NCI-H1417 treated with DMSO at 0.1 percent for 48 hours (cell line): ENCODE measurements around the gene FSCN2.

Source experiments
- DNase-seq: peaks from one replicate; lab custom pipeline; 2025; lab: John Stamatoyannopoulos, UW

FSCN2 gene

GRCh38 chr17:81540676-81541027, 12.5 kb downstream of the FSCN2 start:
- no peak for DNase-seq

DNA sequence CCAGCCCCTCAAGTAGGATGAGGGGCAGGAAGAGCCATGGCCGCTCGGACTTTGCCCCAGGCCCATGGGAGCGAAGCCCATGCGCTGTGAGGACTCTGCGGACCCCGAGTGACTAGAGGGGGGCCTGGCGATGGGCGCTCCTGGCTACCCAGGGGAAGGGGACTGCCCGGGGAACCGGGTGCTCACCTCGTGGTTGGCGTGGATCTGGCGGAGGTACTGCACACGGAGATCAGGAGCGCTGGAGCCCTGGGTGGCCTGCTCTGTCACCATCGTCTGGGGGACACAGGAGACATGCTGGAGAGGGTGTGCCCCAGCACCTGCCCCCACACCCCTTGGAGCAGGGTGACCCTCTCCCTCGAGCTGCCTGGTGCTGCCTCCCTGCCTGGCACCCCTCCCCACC, 12.9 kb downstream of the FSCN2 start:
- DNase-seq, result no peak

DNA sequence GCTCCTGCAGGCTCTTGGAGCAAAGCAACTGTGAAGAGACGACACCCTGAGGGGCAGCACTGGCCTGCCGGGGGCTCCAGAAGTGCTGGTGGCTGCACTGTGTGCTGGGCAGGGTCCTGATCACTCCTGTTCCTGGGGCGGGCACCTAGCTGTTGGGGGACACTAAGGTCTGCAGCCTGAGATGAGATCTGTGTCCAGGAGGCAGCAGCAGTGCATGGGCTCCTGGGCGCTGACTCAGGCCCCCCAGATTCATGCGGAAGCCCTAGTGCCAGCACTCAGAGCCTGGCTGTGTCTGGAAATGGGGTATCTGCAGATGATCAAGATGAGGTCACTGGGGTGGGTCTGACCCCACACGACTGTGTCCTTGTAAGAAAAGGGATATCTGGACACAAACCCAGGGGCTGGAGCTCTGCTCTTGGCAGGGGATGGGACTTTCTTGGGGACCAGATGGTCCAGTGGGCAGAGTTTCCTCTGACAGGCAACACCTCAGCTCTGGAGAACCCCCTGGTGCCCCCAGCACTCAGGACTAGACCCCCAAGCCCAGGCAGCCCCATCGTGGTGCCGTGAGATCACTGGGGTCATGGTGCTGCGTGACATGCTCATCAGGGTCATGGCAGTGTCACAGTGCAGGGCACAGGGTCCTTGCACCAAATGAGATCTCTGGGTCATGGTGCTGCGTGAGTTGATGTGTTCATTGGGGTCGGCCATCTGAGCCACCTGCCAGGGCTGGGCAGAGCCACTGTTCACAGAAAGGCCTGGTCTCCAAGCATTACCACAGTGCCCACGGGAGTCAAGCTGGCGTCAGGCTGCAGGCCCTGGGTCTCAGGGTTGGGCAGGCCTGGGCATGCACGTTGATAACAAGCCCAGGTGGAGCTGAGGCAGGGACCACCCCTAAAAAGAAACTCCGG, 14.5 kb downstream of the FSCN2 start:
- DNase-seq, result no peak

GRCh38 chr17:81543339-81543675, 15.1 kb downstream of the FSCN2 start:
- DNase-seq, result no peak

DNA sequence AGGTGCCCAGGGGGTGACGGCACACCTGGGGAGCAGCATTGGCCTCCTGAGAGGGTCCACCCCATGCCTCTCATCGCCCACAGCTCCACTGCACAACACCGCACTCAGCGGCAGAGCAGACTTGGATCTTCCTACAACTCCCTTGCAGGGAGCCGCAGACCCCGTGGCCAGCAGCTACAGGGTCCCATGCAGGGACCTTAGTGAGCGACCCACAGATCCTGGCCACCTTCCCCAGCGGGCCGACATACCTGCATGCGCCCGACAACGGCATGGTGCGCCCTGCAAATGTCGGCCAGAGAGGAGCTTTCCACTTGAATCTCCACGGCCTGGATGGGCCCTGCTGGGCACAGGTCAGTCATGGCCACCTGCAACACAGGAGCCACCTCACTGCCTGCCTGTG, 15.6 kb downstream of the FSCN2 start:
- DNase-seq, result no peak

DNA sequence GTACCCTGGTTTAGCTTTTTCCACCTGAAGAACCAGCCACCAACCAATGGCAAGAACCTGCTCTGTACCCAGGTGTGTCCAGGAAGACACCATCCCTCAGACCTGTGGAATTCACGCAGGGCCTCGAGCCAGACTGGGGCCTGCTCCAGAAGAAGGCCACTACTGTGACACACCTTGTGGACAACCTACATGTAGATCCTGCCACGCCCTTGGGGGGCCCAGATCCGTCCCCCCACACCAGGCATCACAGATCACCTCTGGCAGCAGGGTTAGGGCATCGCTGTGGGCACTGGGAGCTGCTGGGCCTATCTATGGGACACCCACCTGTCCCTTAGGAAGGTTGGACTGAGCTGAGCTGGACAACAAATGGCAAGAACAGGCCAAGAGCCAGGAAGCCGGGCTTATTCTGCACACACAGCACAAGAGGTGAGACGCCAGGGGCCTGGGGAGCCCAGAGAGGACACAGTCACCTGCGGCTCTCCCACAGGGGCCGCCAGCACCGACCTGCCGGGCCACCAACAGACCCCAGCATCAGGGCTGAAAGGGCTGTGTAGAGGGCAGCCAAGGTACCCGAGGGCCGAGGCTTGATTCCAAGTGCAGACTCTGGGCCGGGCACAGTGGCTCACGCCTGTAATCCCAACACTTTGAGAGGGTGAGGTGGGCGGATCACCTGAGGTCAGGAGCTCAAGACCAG, 16.3 kb downstream of the FSCN2 start:
- no peak for DNase-seq

- no peak for DNase-seq
Measured at GRCh38 chr17:81545160-81545949, 17.2 kb downstream of the FSCN2 start.

GRCh38 chr17:81546906-81547613, 18.9 kb downstream of the FSCN2 start:
- DNase-seq, result no peak

DNA sequence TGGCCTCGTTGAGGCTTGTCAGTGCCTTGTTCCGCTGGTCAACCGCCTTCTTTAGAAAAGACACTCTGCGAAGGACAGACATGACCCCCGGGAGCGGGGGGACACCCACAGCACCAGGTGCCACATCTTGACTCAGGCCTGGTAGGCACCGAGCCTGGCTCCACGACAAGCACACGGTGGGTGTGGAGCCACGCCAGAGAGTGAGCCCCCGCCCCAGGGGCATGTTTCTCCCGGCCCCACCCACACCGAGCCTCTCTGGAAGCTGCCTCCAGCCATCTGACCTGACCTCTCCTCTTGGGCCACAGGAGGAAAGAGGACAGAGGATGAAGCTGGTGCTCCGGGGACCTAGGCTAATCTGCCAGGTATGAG, 19.4 kb downstream of the FSCN2 start:
- no peak for DNase-seq

- no peak for DNase-seq
Measured at GRCh38 chr17:81549031-81549557, 20.9 kb downstream of the FSCN2 start.

DNA sequence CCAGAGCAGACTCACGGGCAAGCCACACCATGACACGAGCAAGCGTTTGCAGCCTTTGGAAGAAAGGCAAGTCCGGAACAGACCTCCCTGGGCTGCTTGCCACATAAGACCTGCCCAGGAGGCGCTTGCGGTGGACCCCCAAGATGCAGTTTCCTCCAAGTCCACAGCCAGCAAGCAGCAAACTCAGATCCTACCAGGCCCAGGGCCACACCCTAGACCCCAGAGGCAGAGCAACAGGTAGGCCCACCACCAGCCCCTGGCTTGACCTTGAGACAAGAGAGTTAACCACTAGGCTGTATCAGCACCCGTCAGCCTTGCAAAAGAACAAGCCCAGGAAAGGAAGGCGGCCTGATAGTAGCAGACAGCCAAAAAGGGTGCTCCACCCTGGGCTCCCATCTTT, 21.6 kb downstream of the FSCN2 start:
- no peak for DNase-seq

DNA sequence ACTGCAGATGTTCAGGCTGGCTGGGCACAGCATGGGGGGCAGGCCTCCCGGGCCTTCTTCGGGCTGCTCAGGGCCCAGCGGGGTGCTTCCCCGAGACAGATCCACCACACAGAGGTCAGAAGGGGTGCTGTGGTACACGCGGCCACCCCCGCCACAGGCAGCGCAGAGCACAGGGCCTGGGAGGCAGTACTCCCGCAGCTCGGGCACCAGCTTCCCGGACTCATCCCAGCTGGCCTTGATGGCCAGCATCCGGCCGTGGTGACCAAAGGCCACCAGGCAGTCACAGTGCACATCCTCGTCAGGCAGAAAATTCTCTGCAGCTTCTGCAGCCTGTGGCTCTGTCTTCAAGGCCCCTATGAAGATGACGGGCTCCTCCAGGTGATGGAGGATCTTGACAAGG, 22.1 kb downstream of the FSCN2 start:
- no peak for DNase-seq

DNA sequence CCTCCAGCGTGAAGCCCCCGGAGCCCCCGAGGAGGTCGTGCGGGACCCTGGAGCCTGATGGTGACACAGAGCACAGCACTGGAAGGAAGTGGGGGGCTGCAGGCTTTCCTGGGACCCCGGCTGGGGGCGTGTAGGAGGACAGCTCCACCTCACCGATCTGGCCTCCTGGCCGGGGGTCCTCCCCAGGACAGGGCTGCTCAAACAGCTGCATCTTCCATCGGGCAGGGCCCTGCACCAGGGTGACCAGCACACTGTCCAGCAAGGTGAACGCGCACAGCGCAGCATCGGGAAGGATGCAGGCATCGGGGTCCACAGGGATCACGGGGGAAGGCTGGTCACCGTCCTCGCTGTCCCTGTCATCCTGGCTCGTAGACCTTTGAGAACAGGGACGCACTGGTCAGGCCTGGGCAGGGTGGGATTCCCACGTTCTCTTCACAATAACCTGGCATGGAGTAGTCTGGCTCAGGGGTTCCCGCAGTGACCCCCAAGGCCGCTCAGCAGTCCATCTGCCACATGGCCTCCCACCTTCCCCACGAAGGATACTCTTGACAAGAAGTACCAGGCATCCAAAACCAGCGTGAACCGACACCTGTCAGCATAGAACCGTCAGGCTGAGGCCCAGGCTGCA, 22.8 kb downstream of the FSCN2 start:
- DNase-seq, result no peak

DNA sequence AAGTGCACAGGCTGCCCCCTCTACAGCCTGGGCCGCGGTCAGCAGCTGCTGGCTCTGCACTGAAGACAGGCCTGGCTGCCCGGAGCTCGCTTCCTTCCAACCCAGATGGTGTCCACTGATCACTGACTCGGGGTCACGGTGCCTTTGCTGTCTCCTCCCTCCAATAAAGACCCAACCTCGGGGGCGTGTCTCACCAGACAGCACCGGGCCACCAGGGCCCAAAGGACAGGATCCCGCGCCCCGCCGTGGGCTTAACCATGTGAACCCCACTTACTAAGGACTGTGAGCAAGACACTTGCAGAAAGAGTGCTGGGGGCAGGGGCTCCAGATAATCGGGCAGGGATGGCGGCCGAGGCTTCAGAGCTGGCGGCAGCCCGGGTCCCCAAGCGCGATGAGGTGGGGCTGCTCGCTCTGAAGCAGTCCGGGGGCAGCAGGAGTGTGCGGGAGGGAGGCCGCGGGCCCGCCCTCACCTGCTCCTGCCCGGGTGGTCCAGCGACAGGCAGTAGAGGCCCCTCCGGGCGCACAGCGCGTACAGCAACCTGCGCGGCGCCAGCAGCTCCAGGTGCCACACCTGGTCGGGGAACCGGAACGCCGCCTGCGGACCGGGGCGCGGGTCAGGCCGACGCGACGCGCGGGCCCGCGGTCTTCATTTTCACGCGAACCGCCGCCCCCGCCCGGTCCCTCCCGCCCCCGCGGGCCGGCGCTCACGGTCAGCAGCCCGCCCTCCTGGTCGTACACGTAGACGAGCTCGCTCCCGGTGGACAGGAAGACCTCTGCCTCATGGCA, 23.5 kb downstream of the FSCN2 start:
- no peak for DNase-seq

DNA sequence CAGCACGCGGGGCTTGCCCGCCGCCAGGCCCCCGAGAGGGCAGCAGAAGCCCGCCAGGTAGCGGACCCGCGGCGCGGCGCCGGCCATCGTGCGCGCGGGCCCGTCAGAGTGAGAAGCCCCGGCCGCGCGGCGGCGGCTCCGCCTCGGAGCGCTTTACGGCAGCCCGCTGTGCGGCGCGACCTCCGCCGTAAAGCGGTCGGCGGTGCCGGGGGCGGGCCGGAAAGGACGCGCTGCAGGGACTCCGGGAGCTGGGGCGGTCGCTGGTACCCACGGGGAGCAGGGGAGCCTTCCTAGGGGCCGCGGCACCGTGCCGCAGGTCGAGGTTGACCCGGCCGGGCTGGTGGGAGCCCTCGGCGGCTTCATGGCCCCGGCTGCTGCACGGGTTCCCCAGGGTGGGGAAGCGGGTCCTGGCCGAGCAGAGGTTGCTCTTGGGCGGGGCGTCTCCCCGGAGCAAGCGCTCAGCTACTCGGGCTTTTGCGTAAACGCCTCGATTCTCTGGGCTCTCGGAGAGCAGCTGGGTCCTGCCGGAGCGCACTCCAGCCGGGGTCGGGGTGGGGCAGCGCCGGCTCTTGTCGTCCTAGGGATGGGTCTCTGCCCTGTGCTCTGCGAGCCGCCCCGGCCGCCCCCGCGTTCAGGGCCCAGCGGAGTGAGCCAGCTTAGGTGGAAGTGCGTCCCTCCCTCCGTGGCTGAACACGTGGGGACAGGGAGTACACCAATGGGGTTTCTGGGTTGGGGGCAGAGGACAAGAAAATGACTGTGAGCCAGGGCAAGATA, 24.3 kb downstream of the FSCN2 start, which contains the start of gene FAAP100:
FAAP100 (minus strand) TSS at position 110 of the 774 bp plus-strand sequence; CDS start at position 87, 23 bp downstream.
- DNase-seq, result no peak

DNA sequence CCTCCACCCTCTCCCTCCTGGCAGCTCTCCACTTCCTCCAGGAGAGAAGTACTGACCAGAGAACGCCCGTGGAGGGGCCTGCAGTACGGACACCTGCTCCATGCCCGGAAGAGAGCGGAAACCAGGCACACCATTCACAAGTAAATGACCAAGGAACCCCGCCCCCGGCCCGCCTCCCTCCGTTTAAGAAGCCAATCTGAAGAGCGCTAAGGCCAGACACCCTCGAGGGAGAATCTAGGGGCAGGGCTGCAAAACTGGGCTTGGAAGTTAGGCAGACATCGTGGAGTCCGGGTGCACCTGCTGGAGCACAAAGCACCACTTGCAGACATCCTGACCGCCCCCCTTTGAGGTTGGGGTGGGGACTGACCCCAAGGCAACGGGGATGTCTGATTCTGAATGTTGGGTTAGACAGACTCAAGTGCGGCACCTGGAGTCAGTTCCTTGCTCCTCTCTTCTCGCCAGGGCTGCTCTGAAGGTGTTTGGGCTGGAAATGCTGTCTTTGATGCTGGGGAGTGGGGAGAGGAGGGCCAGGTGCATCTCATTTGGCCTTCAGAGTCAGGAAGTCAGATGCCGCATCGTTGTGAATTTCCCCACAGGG, 24.9 kb downstream of the FSCN2 start:
- peak; percentile 60 for DNase-seq

DNA sequence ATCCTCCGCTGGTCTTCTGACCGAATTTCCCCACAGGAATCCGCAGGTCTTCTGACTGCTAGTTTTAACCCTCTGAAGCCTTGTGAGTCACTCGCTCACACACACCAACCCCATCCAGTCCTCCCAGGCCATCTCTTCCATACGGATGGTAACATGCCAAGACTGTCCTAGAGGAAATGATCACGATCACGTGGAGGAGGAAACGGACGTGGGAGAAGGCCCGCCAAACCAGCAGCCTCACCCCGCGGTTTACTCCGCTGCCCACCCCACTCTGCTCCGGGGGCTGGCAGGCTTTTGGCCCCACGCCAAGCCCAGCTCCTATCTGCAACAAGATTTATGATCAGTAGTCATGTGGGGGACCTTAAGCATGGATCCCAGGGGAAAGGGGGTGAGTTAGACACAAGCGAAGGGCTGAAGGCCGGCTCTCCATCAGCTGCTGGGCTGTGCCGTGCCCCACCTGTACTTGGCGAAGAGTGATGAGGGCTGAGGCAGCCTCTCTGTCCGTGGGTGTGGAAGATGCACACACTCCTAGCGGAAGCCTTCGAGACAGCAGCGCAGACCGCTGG, 25.5 kb downstream of the FSCN2 start:
- no peak for DNase-seq

DNA sequence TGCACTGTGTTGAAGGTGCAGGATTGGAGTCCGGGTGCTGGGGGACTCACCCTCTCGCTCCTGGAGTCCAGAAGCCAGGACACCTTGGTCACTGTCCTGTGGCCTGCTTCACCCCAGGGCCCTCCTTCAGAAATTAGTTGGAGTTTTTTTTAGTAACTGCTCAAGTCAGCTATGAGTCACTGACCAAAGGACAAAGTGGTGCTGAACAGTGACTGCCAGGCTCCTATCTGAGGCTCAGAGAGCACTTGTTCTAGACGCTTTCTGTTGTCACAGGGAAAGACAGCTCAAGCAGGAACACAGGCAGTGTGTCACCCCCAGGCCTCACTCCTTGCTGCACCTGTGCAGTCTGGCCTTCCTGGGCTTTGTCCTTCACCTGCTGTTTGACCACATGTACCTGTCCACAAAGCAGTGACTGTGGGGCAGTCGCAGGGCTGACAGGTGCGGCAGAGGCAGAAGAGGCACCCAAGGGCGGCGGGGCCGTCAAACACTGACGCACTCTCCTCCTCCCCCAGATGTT, 28.1 kb downstream of the FSCN2 start:
- DNase-seq, result no peak

- no peak for DNase-seq
Measured at GRCh38 chr17:81556863-81557262, 28.7 kb downstream of the FSCN2 start.
